Gastroesophageal sphincter (tissue), 4 donors: Measurements from ENCODE around the gene PDK3. TPM values are rescaled to one million over a fixed set of nuclear protein-coding genes. Genes with fewer than 3 reads are reported as not detected.

Experiments
- ATAC-seq: fragments of 150-250 bp; one replicate; pipeline ENCODE4 v1.9.1; 2016; ENCODE audit warnings: mild to moderate bottlenecking, moderate library complexity
- H3K27ac ChIP-seq, 4 donors: fragments of 200-600 bp; sonication (generic) in 3 of 4; 1 replicate in 3 of 4; 2 replicates in 1 of 4; pipeline ENCODE4 v1.5.1; 2016 to 2019
- H3K27me3 ChIP-seq: fragments of 200-600 bp; sonication (generic); one replicate; pipeline ENCODE4 v1.5.1; 2019
- H3K36me3 ChIP-seq, 2 donors: fragments of 200-600 bp; sonication (generic); one replicate each; pipeline ENCODE4 v1.5.1; 2019; ENCODE audit warnings: control low read depth in 1 of 2
- H3K4me1 ChIP-seq, 3 donors: fragments of 200-600 bp; sonication (generic); 1 replicate in 2 of 3; 2 replicates in 1 of 3; pipeline ENCODE4 v1.5.1; 2016 to 2019; ENCODE audit warnings: control low read depth in 2 of 3
- H3K4me3 ChIP-seq, 2 donors: fragments of 200-600 bp; sonication (generic); one replicate each; pipeline ENCODE4 v1.5.1; 2019; ENCODE audit warnings: mild to moderate bottlenecking in 1 of 2, moderate library complexity in 1 of 2
- H3K9me3 ChIP-seq, 3 donors: fragments of 200-600 bp; sonication (generic); one replicate each; pipeline ENCODE4 v1.5.1; 2017 to 2019; ENCODE audit warnings: control low read depth in 2 of 3
- EP300 ChIP-seq: sonication (generic); formaldehyde crosslinking; IDR thresholded peaks from one replicate; pipeline ENCODE4 v1.6.1; 2017; ENCODE audit warnings: antibody characterized with exemption, mild to moderate bottlenecking
- POLR2A ChIP-seq, 2 donors: fragments of 450-650 bp; IDR thresholded peaks; one replicate each; pipeline ENCODE4 v1.6.1; 2017; ENCODE audit warnings: antibody characterized with exemption in 2 of 2, mild to moderate bottlenecking in 2 of 2, moderate library complexity in 1 of 2
- POLR2AphosphoS5 ChIP-seq: sonication (generic); formaldehyde crosslinking; IDR thresholded peaks from one replicate; pipeline ENCODE4 v1.6.1; 2017; ENCODE audit warnings: antibody characterized with exemption
- WGBS, 2 donors: methylation state at CpG; one replicate each; pipeline ENCODE4 v1.1.5; 2018; ENCODE audit warnings: low coverage in 1 of 2; 5-methylcytosine and 5-hydroxymethylcytosine counted together
- total RNA-seq, 4 donors: library from RNA; depleted of rRNA; stranded (reverse); fragments of >200 nt; gene quantifications; one replicate each; pipeline ENCODE4 v1.1.0, GENCODE V29; 2016
- TF ChIP-seq, protein P1 (sequence below), 4 experiments: fragments of 200-600 bp in 2 of 4; fragments of 450-650 bp in 2 of 4; sonication (generic) in 1 of 4; IDR thresholded peaks; one replicate each; pipeline ENCODE4 v1.5.1; 2017 to 2019; ENCODE audit warnings: antibody characterized with exemption in 4 of 4, mild to moderate bottlenecking in 2 of 4, moderate library complexity in 2 of 4

Gene PDK3
- total RNA-seq, 4 donors from 2014 or later: 51.8 to 77.0 (median 68.4) TPM

GRCh38 chrX:24493740-24494581 is 28.9 kb downstream of the PDK3 start:
- TF ChIP-seq EP300: no peak
- TF ChIP-seq, protein P1, sequence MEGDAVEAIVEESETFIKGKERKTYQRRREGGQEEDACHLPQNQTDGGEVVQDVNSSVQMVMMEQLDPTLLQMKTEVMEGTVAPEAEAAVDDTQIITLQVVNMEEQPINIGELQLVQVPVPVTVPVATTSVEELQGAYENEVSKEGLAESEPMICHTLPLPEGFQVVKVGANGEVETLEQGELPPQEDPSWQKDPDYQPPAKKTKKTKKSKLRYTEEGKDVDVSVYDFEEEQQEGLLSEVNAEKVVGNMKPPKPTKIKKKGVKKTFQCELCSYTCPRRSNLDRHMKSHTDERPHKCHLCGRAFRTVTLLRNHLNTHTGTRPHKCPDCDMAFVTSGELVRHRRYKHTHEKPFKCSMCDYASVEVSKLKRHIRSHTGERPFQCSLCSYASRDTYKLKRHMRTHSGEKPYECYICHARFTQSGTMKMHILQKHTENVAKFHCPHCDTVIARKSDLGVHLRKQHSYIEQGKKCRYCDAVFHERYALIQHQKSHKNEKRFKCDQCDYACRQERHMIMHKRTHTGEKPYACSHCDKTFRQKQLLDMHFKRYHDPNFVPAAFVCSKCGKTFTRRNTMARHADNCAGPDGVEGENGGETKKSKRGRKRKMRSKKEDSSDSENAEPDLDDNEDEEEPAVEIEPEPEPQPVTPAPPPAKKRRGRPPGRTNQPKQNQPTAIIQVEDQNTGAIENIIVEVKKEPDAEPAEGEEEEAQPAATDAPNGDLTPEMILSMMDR (IDR thresholded peaks at IDR 0.05): no peak
- TF ChIP-seq POLR2A (IDR thresholded peaks at IDR 0.05): no peak
- no peak for TF ChIP-seq POLR2AphosphoS5
- Histone ChIP-seq H3K4me1 (peaks cover 0 to 22% (median 0%) of the 10 kb centered on the region in 3 donors), H3K27ac (peak overlapping the region; percentile 39 to 75 (median 64)), H3K9me3 (no peaks in the 10 kb centered on the region), H3K27me3 (no peaks in the 10 kb centered on the region), H3K36me3 (no peaks in the 10 kb centered on the region), H3K4me3 (no peak overlapping the region)
- WGBS, 2 donors: 30 to 33% methylated on average over 3 to 5 of the region's 6 CpGs
- ATAC-seq: no peak

- Histone ChIP-seq H3K4me1 (peaks cover 0 to 22% (median 0%) of the 10 kb centered on the region in 3 donors), H3K27me3 (no peaks in the 10 kb centered on the region), H3K9me3 (no peaks in the 10 kb centered on the region), H3K36me3 (no peaks in the 10 kb centered on the region), H3K4me3 (no peak overlapping the region), H3K27ac (peak overlapping the region; percentile 59 to 75 (median 64))
- ATAC-seq: peak; percentile 79
- TF ChIP-seq, protein P1 (IDR thresholded peaks at IDR 0.05): no peak
- peak; percentile 61 for TF ChIP-seq POLR2AphosphoS5
- WGBS, 2 donors: 0 to 32% methylated on average over 4 to 8 of the region's 8 CpGs
These were observed 29.6 kb downstream of the PDK3 start for GRCh38 chrX:24494647-24495075.

DNA sequence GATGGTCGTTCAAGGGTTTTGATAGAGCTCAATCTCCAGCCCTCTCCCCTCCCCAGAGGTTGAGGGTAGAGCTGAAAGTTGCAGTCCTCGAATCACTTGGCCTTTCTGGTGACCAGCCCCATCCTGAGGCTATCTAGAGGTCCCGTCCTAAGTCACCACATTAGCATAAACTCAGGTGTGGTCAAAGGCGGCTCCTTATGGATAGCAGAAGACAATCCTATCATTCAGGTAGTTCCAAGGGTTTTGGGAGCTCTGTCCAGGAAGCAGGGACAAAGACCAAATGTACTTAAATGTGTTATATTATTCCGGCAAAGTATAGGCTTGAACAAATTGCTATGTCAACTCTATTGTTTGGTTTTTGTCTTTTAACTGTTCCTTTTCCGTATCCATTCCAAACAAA is 30.6 kb downstream of the PDK3 start:
- peak overlapping the region in 3 of 4 donors; percentile 63 to 75 (median 64) for H3K27ac ChIP-seq
- ATAC-seq: no peak

DNA sequence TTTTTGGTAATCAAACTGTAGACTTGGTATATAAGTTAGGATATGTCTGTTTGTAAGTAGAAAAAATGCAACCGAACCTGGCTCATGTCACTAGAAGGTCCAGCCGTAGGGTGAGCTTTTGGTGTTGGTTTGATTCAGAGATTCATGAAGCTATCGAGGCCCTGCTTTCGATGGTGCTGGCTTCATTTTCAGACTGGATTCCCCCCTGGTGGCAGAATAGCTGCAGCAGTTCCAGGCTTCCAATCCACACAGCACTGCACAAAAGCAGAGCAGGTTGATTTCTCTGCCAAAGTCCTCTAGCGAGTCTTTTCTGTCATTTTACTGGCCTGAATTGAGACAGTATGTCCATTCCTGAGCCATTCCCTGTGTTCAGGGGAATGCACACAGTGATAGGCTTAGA is 33.1 kb downstream of the PDK3 start:
- 34 to 60% methylated on average over 1 to 5 of the region's 5 CpGs for WGBS, 2 donors
- Histone ChIP-seq H3K36me3 (peaks cover 0 to 5% of the 10 kb centered on the region in 2 donors), H3K4me1 (peaks cover 0 to 22% (median 0%) of the 10 kb centered on the region in 3 donors), H3K4me3 (no peak overlapping the region), H3K27me3 (no peaks in the 10 kb centered on the region), H3K9me3 (no peaks in the 10 kb centered on the region), H3K27ac (peak overlapping the region; percentile 15 to 60 (median 40))
- TF ChIP-seq POLR2A (IDR thresholded peaks at IDR 0.05) (no peak), EP300 (no peak), POLR2AphosphoS5 (no peak)
- TF ChIP-seq, protein P1 (IDR thresholded peaks at IDR 0.05): peak; percentile 21 to 60 (median 50)
- peak; percentile 58 for ATAC-seq

More for the DNA sequence above, 30.6 kb downstream of the PDK3 start:
- 53 to 100% methylated on average over 3 to 5 of the region's 6 CpGs for WGBS, 2 donors
- peaks cover 0 to 5% of the 10 kb centered on the region in 2 donors for H3K36me3 ChIP-seq
- no peaks in the 10 kb centered on the region for H3K27me3 ChIP-seq
- no peaks in the 10 kb centered on the region for H3K9me3 ChIP-seq
- no peak overlapping the region for H3K4me3 ChIP-seq
- H3K4me1 ChIP-seq: peaks cover 0 to 22% (median 0%) of the 10 kb centered on the region in 3 donors
- no peak for TF ChIP-seq POLR2A (IDR thresholded peaks at IDR 0.05)
- TF ChIP-seq EP300: no peak
- no peak for TF ChIP-seq POLR2AphosphoS5
- TF ChIP-seq, protein P1 (IDR thresholded peaks at IDR 0.05): no peak

DNA sequence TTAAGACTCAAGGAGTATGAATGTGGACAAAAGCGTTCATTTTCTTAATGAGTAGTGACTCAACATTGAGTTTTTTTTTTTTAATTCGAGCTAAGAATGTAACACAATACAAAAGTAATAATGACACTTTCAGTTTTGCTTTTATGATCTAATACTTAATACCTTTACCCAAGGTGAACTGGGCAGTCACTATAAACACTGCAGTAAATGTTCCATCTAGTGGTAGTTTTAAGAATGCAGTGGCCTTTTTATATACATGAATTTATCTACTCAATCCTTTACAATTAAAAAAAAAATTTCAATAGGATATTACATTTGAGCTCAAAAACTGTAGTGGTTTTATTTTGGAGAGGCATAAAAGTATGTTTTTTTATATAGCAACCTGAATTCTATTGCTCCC is 33.9 kb downstream of the PDK3 start:
- 31 to 46% methylated on average over 2 of the region's 2 CpGs for WGBS, 2 donors
- Histone ChIP-seq H3K4me3 (no peak overlapping the region), H3K4me1 (peaks cover 0 to 17% (median 0%) of the 10 kb centered on the region in 3 donors), H3K27me3 (no peaks in the 10 kb centered on the region), H3K9me3 (no peaks in the 10 kb centered on the region), H3K27ac (peak overlapping the region in 1 of 4 donors; percentile 45), H3K36me3 (peaks cover 0 to 5% of the 10 kb centered on the region in 2 donors)
- TF ChIP-seq, protein P1 (IDR thresholded peaks at IDR 0.05): peak; percentile 51 to 67 (median 62)
- no peak for TF ChIP-seq EP300
- ATAC-seq: no peak
